Gastrocnemius medialis (tissue), 4 donors: ENCODE measurements around the gene HMCN1.

ENCODE experiments used
- POLR2A ChIP-seq, 2 donors: fragments of 450-650 bp; IDR thresholded peaks; one replicate each; pipeline ENCODE4 v1.6.1; 2017; ENCODE audit warnings: antibody characterized with exemption in 2 of 2, mild to moderate bottlenecking in 2 of 2, moderate library complexity in 2 of 2
- TF ChIP-seq, protein P1 (sequence below), 5 experiments: fragments of 450-650 bp in 3 of 5; fragments of 200-600 bp in 2 of 5; sonication (generic) in 2 of 5; IDR thresholded peaks in 4 of 5; conservative IDR thresholded peaks in 1 of 5; 1 replicate in 4 of 5; 2 replicates in 1 of 5; pipeline ENCODE4 v1.5.1; 2016 to 2019; ENCODE audit warnings: antibody characterized with exemption in 5 of 5, mild to moderate bottlenecking in 3 of 5, moderate library complexity in 3 of 5

DNA sequence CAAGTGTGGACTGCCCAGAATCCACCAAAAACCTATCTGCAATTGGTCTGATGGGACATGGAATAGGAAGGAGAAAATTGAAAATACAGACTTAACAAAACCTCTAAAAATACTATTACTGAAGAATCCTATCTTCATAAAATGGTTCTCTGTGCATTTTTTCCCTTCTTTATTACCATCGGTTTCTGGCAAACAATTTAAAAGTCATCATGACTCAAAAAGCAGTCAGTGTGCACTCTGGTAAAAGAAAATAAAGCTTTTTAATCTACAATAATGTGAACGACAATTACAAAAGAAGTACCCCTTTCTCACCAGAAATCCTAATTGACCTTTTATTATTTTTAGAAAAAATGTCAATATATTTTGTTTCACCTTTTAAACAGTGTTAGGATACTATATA, 454.5 kb downstream of the HMCN1 start:
- TF ChIP-seq POLR2A (IDR thresholded peaks at IDR 0.05), result no peak
- TF ChIP-seq, protein P1, sequence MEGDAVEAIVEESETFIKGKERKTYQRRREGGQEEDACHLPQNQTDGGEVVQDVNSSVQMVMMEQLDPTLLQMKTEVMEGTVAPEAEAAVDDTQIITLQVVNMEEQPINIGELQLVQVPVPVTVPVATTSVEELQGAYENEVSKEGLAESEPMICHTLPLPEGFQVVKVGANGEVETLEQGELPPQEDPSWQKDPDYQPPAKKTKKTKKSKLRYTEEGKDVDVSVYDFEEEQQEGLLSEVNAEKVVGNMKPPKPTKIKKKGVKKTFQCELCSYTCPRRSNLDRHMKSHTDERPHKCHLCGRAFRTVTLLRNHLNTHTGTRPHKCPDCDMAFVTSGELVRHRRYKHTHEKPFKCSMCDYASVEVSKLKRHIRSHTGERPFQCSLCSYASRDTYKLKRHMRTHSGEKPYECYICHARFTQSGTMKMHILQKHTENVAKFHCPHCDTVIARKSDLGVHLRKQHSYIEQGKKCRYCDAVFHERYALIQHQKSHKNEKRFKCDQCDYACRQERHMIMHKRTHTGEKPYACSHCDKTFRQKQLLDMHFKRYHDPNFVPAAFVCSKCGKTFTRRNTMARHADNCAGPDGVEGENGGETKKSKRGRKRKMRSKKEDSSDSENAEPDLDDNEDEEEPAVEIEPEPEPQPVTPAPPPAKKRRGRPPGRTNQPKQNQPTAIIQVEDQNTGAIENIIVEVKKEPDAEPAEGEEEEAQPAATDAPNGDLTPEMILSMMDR (IDR thresholded peaks at IDR 0.05 in 4 of 5, conservative IDR thresholded peaks at IDR 0.05 in 1 of 5), result no peak
